ENCODE results near the gene CEP72. TPM values are rescaled to one million over a fixed set of nuclear protein-coding genes. Genes with fewer than 3 reads are reported as not detected.

CEP72 gene
- total RNA-seq, 1 donor from 2014 or later = 10.9 TPM

Other genes starting within 250 kb of the CEP72 start
- gene EXOC3, start 169.2 kb upstream of the CEP72 start, total RNA-seq = 63.3 TPM
- 1.1 TPM for gene SLC9A3, start 87.9 kb upstream of the CEP72 start, total RNA-seq
- 7.5 TPM for gene TPPP, start 81.0 kb downstream of the CEP72 start, total RNA-seq
- 15.6 TPM for gene ZDHHC11B, start 172.4 kb downstream of the CEP72 start, total RNA-seq
- gene ZDHHC11, start 238.6 kb downstream of the CEP72 start, total RNA-seq = 39.5 TPM

Data from ureter (tissue), 1 donor.